MG63 (cell line): Measurements from ENCODE around the gene ZYX. TPM values are rescaled to one million over a fixed set of nuclear protein-coding genes. Genes with fewer than 3 reads are reported as not detected.

Experiments used
- total RNA-seq: library from RNA; depleted of rRNA; stranded (reverse); fragments of >200 nt; shearing (Covaris generic); gene quantifications from 2 replicates; pipeline ENCODE4 v1.2.3, GENCODE V29; 2014; ENCODE audit warnings: low replicate concordance; rRNA removed

ZYX gene
- total RNA-seq, 1 experiment from 2014 or later: 30.9 TPM

Other genes with a start within 250 kb of the ZYX start
- gene PIP, start 249.3 kb upstream of the ZYX start, total RNA-seq: not detected in 2 replicates
- not detected in 2 replicates for gene TAS2R39, start 197.9 kb upstream of the ZYX start, total RNA-seq
- not detected in 2 replicates for gene TAS2R40, start 159.3 kb upstream of the ZYX start, total RNA-seq
- 47.3 and 57.5 TPM in 2 replicates for gene GSTK1, start 117.9 kb upstream of the ZYX start, total RNA-seq
- gene TMEM139, start 96.4 kb upstream of the ZYX start, total RNA-seq: not detected in 2 replicates
- gene CASP2, start 93.0 kb upstream of the ZYX start, total RNA-seq: 4.7 and 5.8 TPM in 2 replicates
- not detected in 2 replicates for gene CLCN1, start 65.2 kb upstream of the ZYX start, total RNA-seq
- 0.63 and 0.84 TPM in 2 replicates for gene FAM131B, start 18.6 kb upstream of the ZYX start, total RNA-seq
- not detected in 2 replicates for gene EPHA1, start 27.5 kb downstream of the ZYX start, total RNA-seq
- not detected in 2 replicates for gene TAS2R60, start 62.1 kb downstream of the ZYX start, total RNA-seq
- gene TAS2R41, start 96.5 kb downstream of the ZYX start, total RNA-seq: not detected in 2 replicates
- gene CTAGE15, start 190.5 kb downstream of the ZYX start, total RNA-seq: not detected in 2 replicates
- 0.72 and 6.2 TPM in 2 replicates for gene TCAF2, start 239.6 kb downstream of the ZYX start, total RNA-seq